Fibroblast of lung (primary cell): ENCODE measurements around the gene STAP2. TPM values are rescaled to one million over a fixed set of nuclear protein-coding genes. Genes with fewer than 3 reads are reported as not detected.

Experiments used
- DNase-seq, 2 donors: peaks; one replicate each; pipeline versions ENCODE4 v3.0.0 to v3.0.0-alpha.2; 2010; ENCODE audit warnings: low read depth in 2 of 2
- H2AFZ ChIP-seq: 2 replicates; pipeline ENCODE4 v1.5.1; 2012; ENCODE audit warnings: low read length, control low read depth, inconsistent platforms
- H3K27ac ChIP-seq: 2 replicates; pipeline ENCODE4 v1.5.1; 2011; ENCODE audit warnings: low read length, control low read depth; ENCODE audit not compliant: insufficient read depth
- H3K27me3 ChIP-seq: 2 replicates; pipeline ENCODE4 v1.5.1; 2011; ENCODE audit warnings: mild to moderate bottlenecking, low read length; ENCODE audit not compliant: control insufficient read depth, insufficient read depth
- H3K36me3 ChIP-seq: 2 replicates; pipeline ENCODE4 v1.5.1; 2011; ENCODE audit warnings: low read length; ENCODE audit not compliant: control insufficient read depth, insufficient read depth
- H3K4me1 ChIP-seq: 2 replicates; pipeline ENCODE4 v1.5.1; 2011; ENCODE audit warnings: low read length; ENCODE audit not compliant: control insufficient read depth, insufficient read depth; ENCODE audit errors: extremely low read depth
- H3K4me2 ChIP-seq: 2 replicates; pipeline ENCODE4 v1.5.1; 2011; ENCODE audit warnings: low read length, control low read depth; ENCODE audit not compliant: insufficient read depth; ENCODE audit errors: extremely low read depth
- H3K4me3 ChIP-seq, 4 experiments: fragments of 200-600 bp in 1 of 4; sonication (generic) in 1 of 4; replicated peaks in 1 of 4; 2 replicates each; pipeline ENCODE4 v1.5.1; 2011 to 2016; ENCODE audit warnings: low read length in 4 of 4, low read depth in 3 of 4, mild to moderate bottlenecking in 3 of 4, control low read depth in 2 of 4, inconsistent platforms in 1 of 4, mixed read lengths in 1 of 4; ENCODE audit not compliant: insufficient read depth in 1 of 4; ENCODE audit errors: control extremely low read depth in 1 of 4
- H3K79me2 ChIP-seq: 2 replicates; pipeline ENCODE4 v1.5.1; 2012; ENCODE audit warnings: mild to moderate bottlenecking, low read length, inconsistent platforms; ENCODE audit not compliant: control insufficient read depth, insufficient read depth
- H3K9ac ChIP-seq: 2 replicates; pipeline ENCODE4 v1.5.1; 2011; ENCODE audit warnings: mild to moderate bottlenecking, low read length, control low read depth; ENCODE audit not compliant: insufficient read depth
- H3K9me3 ChIP-seq: 2 replicates; pipeline ENCODE4 v1.5.1; 2012; ENCODE audit warnings: low read depth, low read length; ENCODE audit not compliant: control insufficient read depth, insufficient read depth
- H4K20me1 ChIP-seq: 2 replicates; pipeline ENCODE4 v1.5.1; 2011; ENCODE audit warnings: low read length; ENCODE audit not compliant: control insufficient read depth, insufficient read depth; ENCODE audit errors: extremely low read depth
- CTCF ChIP-seq, 2 donors: IDR thresholded peaks in 1 of 2; conservative IDR thresholded peaks in 1 of 2; 1 replicate in 1 of 2; 2 replicates in 1 of 2; pipeline ENCODE4 v1.5.1; 2011 to 2012; ENCODE audit warnings: low read length in 2 of 2, control low read depth in 1 of 2, inconsistent platforms in 1 of 2, low read depth in 1 of 2, mild to moderate bottlenecking in 1 of 2
- EZH2 ChIP-seq: IDR thresholded peaks from 2 replicates; pipeline ENCODE4 v1.5.1; 2012; ENCODE audit warnings: low read length, control low read depth, mild to moderate bottlenecking; ENCODE audit errors: missing control alignments
- polyA plus RNA-seq, 2 donors: library from polyadenylated mRNA; depleted of rRNA in 1 of 2; stranded (reverse) in 1 of 2; unstranded in 1 of 2; fragments of >200 nt; gene quantifications; 2 replicates each; pipeline ENCODE4 v1.2.1, GENCODE V29; 2011 to 2012; ENCODE audit warnings: missing spikeins in 1 of 2
- total RNA-seq: library from RNA; depleted of rRNA; stranded (reverse); fragments of >200 nt; gene quantifications from 2 replicates; pipeline ENCODE4 v1.2.1, GENCODE V29; 2014

STAP2 gene
- total and polyA plus RNA-seq, 2 donors (not counting 1 experiment from before 2014, with no cell fraction given) = 1.7 to 4.8 TPM

- no peak overlapping the region for H3K4me2 ChIP-seq
- H3K79me2 ChIP-seq = no peaks in the 10 kb centered on the region
- H3K4me1 ChIP-seq = no peaks in the 10 kb centered on the region
- no peak for DNase-seq
- H3K36me3 ChIP-seq = no peaks in the 10 kb centered on the region
- no peaks in the 10 kb centered on the region for H4K20me1 ChIP-seq
- H3K9me3 ChIP-seq = no peaks in the 10 kb centered on the region
- no peak overlapping the region for H3K27ac ChIP-seq
- no peak overlapping the region for H3K4me3 ChIP-seq
- H2AFZ ChIP-seq = no peak overlapping the region
- H3K9ac ChIP-seq = no peak overlapping the region
- TF ChIP-seq CTCF (conservative IDR thresholded peaks at IDR 0.05 in 1 of 2, IDR thresholded peaks at IDR 0.05 in 1 of 2; ENCODE audit: low read depth in 1 of 2, low read length in 2 of 2) (no peak), EZH2 (no peak)
- H3K27me3 ChIP-seq = no peaks in the 10 kb centered on the region
These were observed 24.7 kb downstream of the STAP2 start for GRCh38 chr19:4313847-4314490.

- H3K79me2 ChIP-seq = no peaks in the 10 kb centered on the region
- no peak overlapping the region for H3K4me3 ChIP-seq
- no peaks in the 10 kb centered on the region for H3K9me3 ChIP-seq
- no peak overlapping the region for H3K9ac ChIP-seq
- no peak overlapping the region for H2AFZ ChIP-seq
- H3K4me1 ChIP-seq = no peaks in the 10 kb centered on the region
- H3K27ac ChIP-seq = no peak overlapping the region
- no peak overlapping the region for H3K4me2 ChIP-seq
- TF ChIP-seq EZH2 (no peak), CTCF (conservative IDR thresholded peaks at IDR 0.05 in 1 of 2, IDR thresholded peaks at IDR 0.05 in 1 of 2; ENCODE audit: low read depth in 1 of 2, low read length in 2 of 2) (no peak)
- no peaks in the 10 kb centered on the region for H4K20me1 ChIP-seq
- H3K36me3 ChIP-seq = no peaks in the 10 kb centered on the region
- DNase-seq = no peak
- H3K27me3 ChIP-seq = no peaks in the 10 kb centered on the region
These were observed 28.1 kb downstream of the STAP2 start for GRCh38 chr19:4310247-4311121.

GRCh38 chr19:4305659-4306058 is 33.0 kb downstream of the STAP2 start:
- H3K4me1 ChIP-seq = no peaks in the 10 kb centered on the region
- no peaks in the 10 kb centered on the region for H4K20me1 ChIP-seq
- no peaks in the 10 kb centered on the region for H3K36me3 ChIP-seq
- no peak overlapping the region for H2AFZ ChIP-seq
- no peak for TF ChIP-seq CTCF (conservative IDR thresholded peaks at IDR 0.05 in 1 of 2, IDR thresholded peaks at IDR 0.05 in 1 of 2; ENCODE audit: low read depth in 1 of 2, low read length in 2 of 2)
- TF ChIP-seq EZH2 = no peak
- H3K79me2 ChIP-seq = no peaks in the 10 kb centered on the region
- no peak overlapping the region for H3K4me3 ChIP-seq
- H3K4me2 ChIP-seq = no peak overlapping the region
- no peak overlapping the region for H3K9ac ChIP-seq
- H3K9me3 ChIP-seq = no peaks in the 10 kb centered on the region
- H3K27ac ChIP-seq = no peak overlapping the region
- DNase-seq = no peak
- no peaks in the 10 kb centered on the region for H3K27me3 ChIP-seq
